ENCODE data around the gene PLCXD1.
"Not testable (repeated sequence)": the region's sequence is repeated elsewhere in the genome, so short reads cannot be mapped to it uniquely, and the experiment has no call there.

Gene PLCXD1

GRCh38 chrX:337331-337831, 56.2 kb downstream of the PLCXD1 start:
- DNase-seq = no peak

- DNase-seq = no peak
Observed at GRCh38 chrX:338281-338835, 57.2 kb downstream of the PLCXD1 start.

- DNase-seq = no peak
Observed at GRCh38 chrX:338836-339400, 57.7 kb downstream of the PLCXD1 start.

- no peak for DNase-seq
Observed at GRCh38 chrX:340121-340520, 58.9 kb downstream of the PLCXD1 start.

GRCh38 chrX:340641-341423, 59.7 kb downstream of the PLCXD1 start:
- DNase-seq = no peak

GRCh38 chrX:341541-342101, 60.4 kb downstream of the PLCXD1 start:
- no peak for DNase-seq

- no peak for DNase-seq
Observed at GRCh38 chrX:344371-344901, 63.3 kb downstream of the PLCXD1 start.

GRCh38 chrX:345020-345925, 64.1 kb downstream of the PLCXD1 start:
- no peak for DNase-seq

- DNase-seq = no peak
Observed at GRCh38 chrX:346034-346813, 65.0 kb downstream of the PLCXD1 start.

- no peak for DNase-seq
Observed at GRCh38 chrX:347351-348117, 66.4 kb downstream of the PLCXD1 start.

GRCh38 chrX:348461-349117, 67.4 kb downstream of the PLCXD1 start:
- DNase-seq = no peak

- DNase-seq = no peak
Observed at GRCh38 chrX:349196-349595, 68.0 kb downstream of the PLCXD1 start.

- DNase-seq = no peak
Observed at GRCh38 chrX:349702-350101, 68.5 kb downstream of the PLCXD1 start.

GRCh38 chrX:350148-350533, 69.0 kb downstream of the PLCXD1 start:
- no peak for DNase-seq

GRCh38 chrX:350534-351323, 69.5 kb downstream of the PLCXD1 start:
- DNase-seq = no peak

GRCh38 chrX:351324-351641, 70.1 kb downstream of the PLCXD1 start:
- DNase-seq = not testable (repeated sequence)

GRCh38 chrX:351736-352135, 70.6 kb downstream of the PLCXD1 start:
- no peak for DNase-seq

GRCh38 chrX:352181-352580, 71.0 kb downstream of the PLCXD1 start:
- DNase-seq = no peak

- DNase-seq = no peak
Observed at GRCh38 chrX:352582-353314, 71.6 kb downstream of the PLCXD1 start.
